ENCODE results near the gene CRAT. TPM values are rescaled to one million over a fixed set of nuclear protein-coding genes. Genes with fewer than 3 reads are reported as not detected.

Gene CRAT
- total and polyA plus RNA-seq, 2 experiments from 2014 or later = 4.6 to 9.9 TPM

DNA sequence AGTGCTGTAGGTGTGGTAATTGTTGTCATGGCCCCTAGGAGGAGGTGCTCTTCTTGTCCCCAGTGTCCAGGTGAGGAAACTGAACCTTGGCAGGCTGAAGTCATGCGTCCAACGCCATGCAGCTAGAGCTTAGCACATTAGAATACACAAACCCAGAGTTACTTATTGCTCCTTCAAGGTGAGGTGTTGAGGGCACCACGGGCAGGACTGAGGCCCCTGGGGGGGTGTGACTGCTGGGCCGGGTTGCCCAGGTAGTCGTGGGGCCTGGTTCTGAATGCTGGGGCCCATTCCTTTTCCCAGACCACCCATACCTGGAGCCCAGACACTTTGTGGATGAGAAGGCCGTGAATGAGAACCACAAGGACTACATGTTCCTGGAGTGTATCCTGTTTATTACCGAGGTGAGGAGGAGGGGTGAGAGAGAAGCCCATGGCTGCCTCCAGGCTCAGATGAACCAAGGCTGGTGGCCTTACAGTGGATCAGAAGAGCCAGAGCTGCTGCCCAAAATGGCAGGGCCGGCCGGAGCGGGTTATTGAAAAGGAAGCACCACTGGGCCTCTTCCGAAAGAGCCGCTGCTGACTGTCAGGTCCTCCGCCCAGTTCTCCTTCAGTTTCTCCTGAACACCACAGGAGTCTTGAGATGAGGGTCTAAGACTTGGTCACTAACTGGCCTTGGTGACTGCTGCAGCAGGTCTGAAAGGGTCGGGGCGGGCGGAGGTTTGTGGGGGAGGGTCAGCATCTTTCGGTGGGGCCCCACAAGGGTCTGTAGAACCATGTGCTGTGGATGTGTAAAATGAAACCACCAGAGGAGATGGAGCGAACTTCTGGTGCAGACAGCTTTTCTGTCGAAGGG is 26.9 kb upstream of the CRAT start:
- Histone ChIP-seq H3K9me2 (ENCODE audit: insufficient read depth) (no peaks in the 10 kb centered on the region), H3K27ac (ENCODE audit: low read depth) (0 out of 2 replicates have a peak overlapping the region, but pooled peaks have one; percentile 55), H3K4me1 (ENCODE audit: insufficient read depth) (peaks cover 25% of the 10 kb centered on the region), H2AFZ (no peak overlapping the region), H4K20me1 (replicated peaks; ENCODE audit: insufficient read depth) (no peaks in the 10 kb centered on the region), H3K36me3 (ENCODE audit: insufficient read depth) (peaks cover 4% of the 10 kb centered on the region; the same call in 1 of the 2 replicates), H3K27me3 (ENCODE audit: insufficient read depth) (no peaks in the 10 kb centered on the region), H3K4me2 (no peak overlapping the region), H3F3A (replicated peaks; ENCODE audit: low read depth) (peaks cover 6% of the 10 kb centered on the region), H3K79me2 (replicated peaks; ENCODE audit: insufficient read depth) (peaks cover 8% of the 10 kb centered on the region), H3K4me3 (no peak overlapping the region)
- TF ChIP-seq STAT1 (IDR thresholded peaks at IDR 0.05; ENCODE audit: unreplicated experiment) = no peak
- no peak for TF ChIP-seq JUNB (IDR thresholded peaks at IDR 0.05; ENCODE audit: unreplicated experiment)
- no peak for TF ChIP-seq ZNF462 (CRISPR knock-in tag; IDR thresholded peaks at IDR 0.05)
- TF ChIP-seq, protein P1, sequence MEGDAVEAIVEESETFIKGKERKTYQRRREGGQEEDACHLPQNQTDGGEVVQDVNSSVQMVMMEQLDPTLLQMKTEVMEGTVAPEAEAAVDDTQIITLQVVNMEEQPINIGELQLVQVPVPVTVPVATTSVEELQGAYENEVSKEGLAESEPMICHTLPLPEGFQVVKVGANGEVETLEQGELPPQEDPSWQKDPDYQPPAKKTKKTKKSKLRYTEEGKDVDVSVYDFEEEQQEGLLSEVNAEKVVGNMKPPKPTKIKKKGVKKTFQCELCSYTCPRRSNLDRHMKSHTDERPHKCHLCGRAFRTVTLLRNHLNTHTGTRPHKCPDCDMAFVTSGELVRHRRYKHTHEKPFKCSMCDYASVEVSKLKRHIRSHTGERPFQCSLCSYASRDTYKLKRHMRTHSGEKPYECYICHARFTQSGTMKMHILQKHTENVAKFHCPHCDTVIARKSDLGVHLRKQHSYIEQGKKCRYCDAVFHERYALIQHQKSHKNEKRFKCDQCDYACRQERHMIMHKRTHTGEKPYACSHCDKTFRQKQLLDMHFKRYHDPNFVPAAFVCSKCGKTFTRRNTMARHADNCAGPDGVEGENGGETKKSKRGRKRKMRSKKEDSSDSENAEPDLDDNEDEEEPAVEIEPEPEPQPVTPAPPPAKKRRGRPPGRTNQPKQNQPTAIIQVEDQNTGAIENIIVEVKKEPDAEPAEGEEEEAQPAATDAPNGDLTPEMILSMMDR (conservative IDR thresholded peaks at IDR 0.05; ENCODE audit: low read depth in 2 of 2) = no peak
- Mint-ChIP-seq H3K4me1 (peaks cover 40% of the 10 kb centered on the region), H3K27ac (peak overlapping the region; percentile 80), H3K9me3 (no peaks in the 10 kb centered on the region), H3K36me3 (ENCODE audit: low read depth) (peaks cover 36% of the 10 kb centered on the region), H3K4me3 (no peak overlapping the region), H3K27me3 (ENCODE audit: insufficient read depth, low read depth, poor library complexity) (peaks cover 28% of the 10 kb centered on the region)
- no peak for ATAC-seq
- DNase-seq (ENCODE audit: low spot score) = no peak

Measured in GM23338 (cell line).